ENCODE measurements around the gene TFR2.

DNA sequence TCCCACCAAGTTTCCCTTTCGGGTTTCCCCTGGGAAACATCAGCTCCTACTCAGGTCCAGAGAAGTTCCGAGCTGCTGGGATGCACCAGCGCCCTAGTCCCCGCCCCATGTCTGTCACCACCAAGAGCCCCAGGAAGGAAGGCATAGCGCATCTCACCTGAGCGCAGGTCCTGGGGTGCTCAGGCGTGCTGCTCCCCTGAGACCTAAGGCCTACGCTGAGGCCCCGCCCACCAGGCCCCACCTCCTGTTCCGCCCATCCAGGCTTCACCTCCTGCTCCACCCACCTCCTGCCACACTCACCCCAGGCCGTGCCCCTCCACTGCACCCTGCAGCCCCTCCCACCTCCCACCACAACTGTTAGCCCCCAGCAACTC, 1.2 kb upstream of the TFR2 start:
- TF ChIP-seq POLR2AphosphoS5 (IDR thresholded peaks at IDR 0.05; ENCODE audit: insufficient read depth, low read depth, low read length) = no peak
- TF ChIP-seq POLR2A (IDR thresholded peaks at IDR 0.05; ENCODE audit: low read depth, low read length) = no peak
- TF ChIP-seq CTCF (IDR thresholded peaks at IDR 0.05; ENCODE audit: extremely low read depth in 1 of 2, insufficient read depth in 1 of 2, low read depth in 1 of 2, low read length in 2 of 2) = no peak
- no peak for TF ChIP-seq EZH2 (IDR thresholded peaks at IDR 0.05; ENCODE audit: borderline replicate concordance, low read depth, low read length, severe bottlenecking)
- TF ChIP-seq MYC (IDR thresholded peaks at IDR 0.05; ENCODE audit: low read depth, low read length) = no peak
- no peak for TF ChIP-seq JUN (IDR thresholded peaks at IDR 0.05; ENCODE audit: borderline replicate concordance, insufficient read depth, insufficient read length, low read depth)
- no peak for TF ChIP-seq FOS (IDR thresholded peaks at IDR 0.05; ENCODE audit: borderline replicate concordance, insufficient read depth, low read length)
